Activated naive CD4-positive, alpha-beta T cell treated with anti-CD3 and anti-CD28 coated beads for 36 hours (primary cell): ENCODE results near the gene CASP14. TPM values are rescaled to one million over a fixed set of nuclear protein-coding genes. Genes with fewer than 3 reads are reported as not detected.

Experiments
- CTCF ChIA-PET: fragments of 350-600 bp; sonication (Branson Sonifier 250); formaldehyde crosslinking; loops from one replicate; lab custom pipeline; 2021; ENCODE audit warnings: antibody characterized with exemption; lab: Charles Lee
- DNase-seq: peaks from one replicate; pipeline ENCODE4 v3.0.0-alpha.2; 2020
- H3K27ac Mint-ChIP-seq: one replicate; pipeline ENCODE4 v1.8.0; 2021; ENCODE audit warnings: mild to moderate bottlenecking, mixed read lengths
- H3K27me3 Mint-ChIP-seq: one replicate; pipeline ENCODE4 v1.8.0; 2021; ENCODE audit warnings: low read depth, mixed read lengths
- H3K36me3 Mint-ChIP-seq: one replicate; pipeline ENCODE4 v1.8.0; 2021; ENCODE audit warnings: low read depth, mixed read lengths
- H3K4me1 Mint-ChIP-seq: one replicate; pipeline ENCODE4 v1.8.0; 2021; ENCODE audit warnings: low read depth, mixed read lengths
- H3K4me3 Mint-ChIP-seq: one replicate; pipeline ENCODE4 v1.8.0; 2021; ENCODE audit warnings: mild to moderate bottlenecking, moderate library complexity, mixed read lengths
- H3K9me3 Mint-ChIP-seq: one replicate; pipeline ENCODE4 v1.8.0; 2021; ENCODE audit warnings: mixed read lengths
- intact Hi-C: fragments of 100-400 bp; cut with micrococcal nuclease; formaldehyde crosslinking; loops from one replicate; pipeline ENCODE4 v1.15.1; 2023
- total RNA-seq, 2 experiments: library from RNA; stranded (reverse); gene quantifications; one replicate each; pipeline ENCODE4 v1.2.3, GENCODE V29; 2021

Gene CASP14
- total RNA-seq, 2 experiments from 2014 or later = not detected

DNA sequence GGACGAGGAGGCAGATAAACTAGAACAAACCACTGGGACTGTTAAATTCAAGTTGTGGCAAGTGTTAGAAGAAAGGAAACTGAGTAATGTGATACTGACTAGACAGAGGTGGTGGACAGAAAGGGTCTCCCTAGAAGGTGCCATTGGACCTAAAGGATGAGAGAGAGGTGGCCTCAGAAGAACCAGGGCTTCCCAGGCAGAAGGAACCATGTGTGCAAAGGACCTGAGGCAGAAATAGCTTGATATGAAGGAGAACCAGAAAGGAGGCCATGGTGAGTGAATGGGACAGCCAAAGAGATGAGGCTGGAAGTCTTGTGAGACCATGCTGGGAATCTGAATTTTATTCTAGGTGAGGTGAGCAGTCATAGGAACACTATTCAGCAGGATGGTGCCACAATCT lies 55.1 kb downstream of the CASP14 start:
- Mint-ChIP-seq H3K27ac (no peak overlapping the region), H3K27me3 (peaks cover 10% of the 10 kb centered on the region), H3K36me3 (peaks cover 10% of the 10 kb centered on the region), H3K9me3 (peaks cover 21% of the 10 kb centered on the region), H3K4me1 (peaks cover 13% of the 10 kb centered on the region), H3K4me3 (no peak overlapping the region)
- CTCF ChIA-PET = interaction anchor here (0.8 to 4.2 kb wide), 2 partner anchors 12 to 46 kb away, joined by 6 to 51 read pairs; no protein-coding TSS in a partner anchor
- intact Hi-C loops = no loop called here
- DNase-seq = no peak

GRCh38 chr19:15105044-15105443 lies 55.8 kb downstream of the CASP14 start:
- CTCF ChIA-PET = interaction anchor here (0.6 kb wide), 1 partner anchor 421 kb away, joined by 3 read pairs; no protein-coding TSS in a partner anchor
- H3K36me3 Mint-ChIP-seq = peaks cover 10% of the 10 kb centered on the region
- H3K27ac Mint-ChIP-seq = no peak overlapping the region

GRCh38 chr19:15107061-15108010 lies 58.1 kb downstream of the CASP14 start, which contains the start of gene SYDE1:
Gene SYDE1 (plus strand): TSS chr19:15107401. CDS start chr19:15107434, 33 bp downstream.
- intact Hi-C loops = no loop called here
- Mint-ChIP-seq H3K9me3 (peaks cover 21% of the 10 kb centered on the region), H3K36me3 (peaks cover 8% of the 10 kb centered on the region), H3K27ac (no peak within 1 kb of the TSS), H3K27me3 (peaks cover 10% of the 10 kb centered on the region), H3K4me1 (peaks cover 13% of the 10 kb centered on the region), H3K4me3 (peak within 1 kb of the TSS; percentile 73)
- CTCF ChIA-PET = interaction anchor here (1.1 to 1.4 kb wide), 4 partner anchors 7 to 312 kb away, joined by 3 to 5 read pairs (median 3); partner anchors contain the start of gene AKAP8L
- DNase-seq = peak; percentile 60

More at GRCh38 chr19:15105044-15105443, 55.8 kb downstream of the CASP14 start:
- H3K27me3 Mint-ChIP-seq = peaks cover 10% of the 10 kb centered on the region
- peaks cover 21% of the 10 kb centered on the region for H3K9me3 Mint-ChIP-seq
- H3K4me3 Mint-ChIP-seq = no peak overlapping the region
- DNase-seq = no peak
- H3K4me1 Mint-ChIP-seq = peaks cover 13% of the 10 kb centered on the region
- intact Hi-C loops = no loop called here

Other genes starting within 250 kb of the CASP14 start
- not detected for gene OR7A5, start 214.3 kb upstream of the CASP14 start, total RNA-seq
- not detected for gene OR7C1, start 214.3 kb upstream of the CASP14 start, total RNA-seq
- not detected for gene OR7A10, start 200.6 kb upstream of the CASP14 start, total RNA-seq
- gene OR7A17, start 163.3 kb upstream of the CASP14 start, total RNA-seq = not detected
- not detected for gene OR7C2, start 108.0 kb upstream of the CASP14 start, total RNA-seq
- not detected for gene SLC1A6, start 69.6 kb upstream of the CASP14 start, total RNA-seq
- gene OR1I1, start 32.7 kb downstream of the CASP14 start, total RNA-seq = not detected
- 1 to 10 TPM in 1 of 2 experiments, under 1 TPM in 1; 0.67 to 1.1 TPM for gene SYDE1, start 57.9 kb downstream of the CASP14 start, total RNA-seq
- gene NOTCH3, start 151.5 kb downstream of the CASP14 start, total RNA-seq = not detected
- not detected for gene EPHX3, start 183.0 kb downstream of the CASP14 start, total RNA-seq